Thoracic aorta (tissue), 2 donors: Measurements from ENCODE around the gene TSPAN1. TPM values are rescaled to one million over a fixed set of nuclear protein-coding genes. Genes with fewer than 3 reads are reported as not detected.

Experiments used
- ATAC-seq: fragments of 150-250 bp; one replicate; pipeline ENCODE4 v1.8.0; 2017; ENCODE audit warnings: low read depth; ENCODE audit not compliant: insufficient number of reproducible peaks, low FRiP score
- DNase-seq: peaks from one replicate; pipeline ENCODE4 v3.0.0-alpha.2; 2020; ENCODE audit warnings: low spot score
- H3K27ac ChIP-seq, 2 donors: fragments of 200-600 bp; sonication (generic); 1 replicate in 1 of 2; 2 replicates in 1 of 2; pipeline ENCODE4 v1.5.1; 2016; ENCODE audit warnings: mild to moderate bottlenecking in 2 of 2, moderate library complexity in 2 of 2
- H3K27me3 ChIP-seq: fragments of 200-600 bp; sonication (generic); replicated peaks from 2 replicates; pipeline ENCODE4 v1.6.0; 2016; ENCODE audit warnings: mild to moderate bottlenecking; ENCODE audit not compliant: insufficient read depth
- H3K36me3 ChIP-seq: fragments of 200-600 bp; sonication (generic); one replicate; pipeline ENCODE4 v1.5.1; 2016
- H3K4me1 ChIP-seq, 2 donors: fragments of 200-600 bp; sonication (generic); 1 replicate in 1 of 2; 2 replicates in 1 of 2; pipeline versions ENCODE4 v1.5.1 to v1.6.0; 2016; ENCODE audit warnings: low read depth in 2 of 2, mild to moderate bottlenecking in 1 of 2; ENCODE audit not compliant: control insufficient read depth in 1 of 2
- H3K4me3 ChIP-seq: fragments of 200-600 bp; sonication (generic); 2 replicates; pipeline ENCODE4 v1.5.1; 2016; ENCODE audit warnings: mild to moderate bottlenecking
- H3K9me3 ChIP-seq: fragments of 200-600 bp; sonication (generic); 2 replicates; pipeline ENCODE4 v1.5.1; 2016
- total RNA-seq, 2 donors: library from RNA; depleted of rRNA; stranded (reverse); fragments of >200 nt; gene quantifications; one replicate each; pipeline versions ENCODE4 v1.1.0 to v1.2.3, GENCODE V29; 2016
- TF ChIP-seq, protein P1 (sequence below): fragments of 200-600 bp; sonication (generic); IDR thresholded peaks from one replicate; pipeline ENCODE4 v1.5.1; 2019; ENCODE audit warnings: antibody characterized with exemption

Gene TSPAN1
- total RNA-seq, 2 donors from 2014 or later: 3.1 to 7.0 TPM

GRCh38 chr1:46152016-46152415, 22.9 kb upstream of the TSPAN1 start:
- TF ChIP-seq, protein P1, sequence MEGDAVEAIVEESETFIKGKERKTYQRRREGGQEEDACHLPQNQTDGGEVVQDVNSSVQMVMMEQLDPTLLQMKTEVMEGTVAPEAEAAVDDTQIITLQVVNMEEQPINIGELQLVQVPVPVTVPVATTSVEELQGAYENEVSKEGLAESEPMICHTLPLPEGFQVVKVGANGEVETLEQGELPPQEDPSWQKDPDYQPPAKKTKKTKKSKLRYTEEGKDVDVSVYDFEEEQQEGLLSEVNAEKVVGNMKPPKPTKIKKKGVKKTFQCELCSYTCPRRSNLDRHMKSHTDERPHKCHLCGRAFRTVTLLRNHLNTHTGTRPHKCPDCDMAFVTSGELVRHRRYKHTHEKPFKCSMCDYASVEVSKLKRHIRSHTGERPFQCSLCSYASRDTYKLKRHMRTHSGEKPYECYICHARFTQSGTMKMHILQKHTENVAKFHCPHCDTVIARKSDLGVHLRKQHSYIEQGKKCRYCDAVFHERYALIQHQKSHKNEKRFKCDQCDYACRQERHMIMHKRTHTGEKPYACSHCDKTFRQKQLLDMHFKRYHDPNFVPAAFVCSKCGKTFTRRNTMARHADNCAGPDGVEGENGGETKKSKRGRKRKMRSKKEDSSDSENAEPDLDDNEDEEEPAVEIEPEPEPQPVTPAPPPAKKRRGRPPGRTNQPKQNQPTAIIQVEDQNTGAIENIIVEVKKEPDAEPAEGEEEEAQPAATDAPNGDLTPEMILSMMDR: no peak
- Histone ChIP-seq H3K4me3 (no peak overlapping the region), H3K4me1 (peaks cover 0 to 11% of the 10 kb centered on the region in 2 donors), H3K27me3 (no peaks in the 10 kb centered on the region), H3K9me3 (no peaks in the 10 kb centered on the region), H3K36me3 (no peaks in the 10 kb centered on the region), H3K27ac (no peak overlapping the region)
- DNase-seq: no peak
- ATAC-seq: no peak

DNA sequence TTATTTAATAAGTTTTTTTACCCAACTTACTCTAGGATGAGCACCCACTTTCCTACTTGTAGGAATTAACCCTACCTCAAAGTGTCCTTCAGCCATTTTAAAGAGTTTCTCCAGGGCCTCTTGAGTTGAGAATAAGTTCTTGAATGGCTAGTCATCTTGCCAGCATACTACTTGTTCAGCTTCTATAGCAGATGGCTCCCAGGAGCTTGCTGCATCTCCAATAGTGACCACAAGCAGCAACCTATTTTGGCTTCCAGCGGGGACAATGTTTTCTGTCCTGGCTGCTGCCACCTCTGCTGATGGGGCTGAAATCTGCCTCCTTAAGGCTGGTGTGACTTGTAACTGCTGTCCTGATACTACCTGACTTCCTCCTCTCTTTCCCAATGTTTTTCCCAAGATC, 21.7 kb upstream of the TSPAN1 start:
- no peak overlapping the region for H3K27ac ChIP-seq
- no peak overlapping the region for H3K4me3 ChIP-seq
- H3K27me3 ChIP-seq: no peaks in the 10 kb centered on the region
- H3K4me1 ChIP-seq: peaks cover 0 to 8% of the 10 kb centered on the region in 2 donors
- no peaks in the 10 kb centered on the region for H3K9me3 ChIP-seq
- DNase-seq: no peak
- no peaks in the 10 kb centered on the region for H3K36me3 ChIP-seq
- no peak for ATAC-seq
- TF ChIP-seq, protein P1: no peak

GRCh38 chr1:46153732-46154131, 21.2 kb upstream of the TSPAN1 start:
- TF ChIP-seq, protein P1: no peak
- H3K4me3 ChIP-seq: no peak overlapping the region
- H3K27me3 ChIP-seq: no peaks in the 10 kb centered on the region
- no peak overlapping the region for H3K27ac ChIP-seq
- H3K36me3 ChIP-seq: no peaks in the 10 kb centered on the region
- no peaks in the 10 kb centered on the region for H3K9me3 ChIP-seq
- DNase-seq (no peak), ATAC-seq (no peak)
- H3K4me1 ChIP-seq: peaks cover 0 to 3% of the 10 kb centered on the region in 2 donors

- no peak overlapping the region for H3K27ac ChIP-seq
- no peaks in the 10 kb centered on the region for H3K36me3 ChIP-seq
- no peak for ATAC-seq
- no peaks in the 10 kb centered on the region for H3K9me3 ChIP-seq
- no peak for DNase-seq
- H3K27me3 ChIP-seq: no peaks in the 10 kb centered on the region
- no peak overlapping the region for H3K4me3 ChIP-seq
- H3K4me1 ChIP-seq: no peaks in the 10 kb centered on the region
- TF ChIP-seq, protein P1: no peak
Measured at GRCh38 chr1:46157916-46158311, 17.0 kb upstream of the TSPAN1 start.

DNA sequence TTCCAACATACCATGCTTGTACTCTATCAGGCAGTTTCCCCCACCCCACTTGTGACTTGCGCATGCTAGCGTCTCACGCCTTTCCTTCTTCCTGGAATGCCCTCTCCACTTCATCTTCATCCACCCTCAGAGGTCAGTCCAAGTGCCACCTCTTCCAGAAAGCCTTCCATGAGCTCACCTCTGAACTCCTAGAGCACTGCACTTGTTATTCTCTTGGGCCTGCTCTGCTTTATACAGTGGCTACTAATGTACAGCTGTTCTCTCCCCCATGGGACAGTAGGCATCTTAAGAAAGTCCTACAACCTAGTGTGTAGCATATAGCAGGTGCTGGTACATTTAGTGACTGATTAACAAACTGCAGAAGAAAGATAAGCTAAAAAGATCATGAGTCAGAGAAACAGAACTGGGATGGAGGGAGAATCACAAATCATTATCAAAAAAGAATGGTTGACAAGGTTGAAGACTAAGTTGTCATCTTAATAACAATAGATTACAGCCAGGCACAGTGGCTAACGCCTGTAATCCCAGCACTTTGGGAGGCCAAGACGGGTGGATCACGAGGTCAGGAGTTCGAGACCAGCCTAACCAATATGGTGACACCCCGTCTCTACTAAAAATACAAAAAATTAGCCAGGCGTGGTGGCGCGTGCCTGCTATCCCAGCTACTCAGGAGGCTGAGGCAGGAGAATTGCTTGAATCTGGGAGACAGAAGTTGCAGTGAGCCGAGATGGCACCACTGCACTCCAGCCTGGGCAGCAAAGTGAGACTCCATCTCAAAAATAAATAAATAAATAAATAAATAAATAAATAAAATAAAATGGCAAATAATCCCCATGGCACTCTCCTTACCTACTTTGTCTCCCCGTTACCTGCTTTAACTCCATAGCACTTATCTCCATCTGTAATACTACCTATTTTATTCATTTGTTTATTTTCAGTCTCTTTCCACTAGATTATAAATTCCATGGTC, 16.3 kb upstream of the TSPAN1 start:
- Histone ChIP-seq H3K4me1 (no peaks in the 10 kb centered on the region), H3K27ac (no peak overlapping the region), H3K9me3 (no peaks in the 10 kb centered on the region), H3K4me3 (no peak overlapping the region), H3K27me3 (no peaks in the 10 kb centered on the region), H3K36me3 (no peaks in the 10 kb centered on the region)
- ATAC-seq: no peak
- TF ChIP-seq, protein P1: no peak
- no peak for DNase-seq
